GM04504 (cell line): ENCODE measurements around the gene KRT38.
A peak's percentile ranks its signal among the peaks of the same experiment; 100 is the strongest.
"Not testable (repeated sequence)": the region's sequence is repeated elsewhere in the genome, so short reads cannot be mapped to it uniquely, and the experiment has no call there.

Experiments
- DNase-seq: peaks from one replicate; pipeline ENCODE4 v3.0.0-alpha.2; 2012; ENCODE audit warnings: low read depth

KRT38 gene

GRCh38 chr17:41462705-41463104 is 21.9 kb upstream of the KRT38 start:
- no peak for DNase-seq

- no peak for DNase-seq
Observed at GRCh38 chr17:41457676-41458075, 16.9 kb upstream of the KRT38 start.

GRCh38 chr17:41456204-41456603 is 15.4 kb upstream of the KRT38 start:
- DNase-seq, result no peak

- no peak for DNase-seq
Observed at GRCh38 chr17:41455236-41455635, 14.5 kb upstream of the KRT38 start.

GRCh38 chr17:41453066-41453465 is 12.3 kb upstream of the KRT38 start:
- no peak for DNase-seq

- no peak for DNase-seq
Observed at GRCh38 chr17:41452281-41452680, 11.5 kb upstream of the KRT38 start.

- DNase-seq, result no peak
Observed at GRCh38 chr17:41451154-41451728, 10.5 kb upstream of the KRT38 start.

GRCh38 chr17:41449008-41449407 is 8.2 kb upstream of the KRT38 start:
- DNase-seq, result no peak

GRCh38 chr17:41448506-41448905 is 7.7 kb upstream of the KRT38 start:
- no peak for DNase-seq

GRCh38 chr17:41446806-41447205 is 6.0 kb upstream of the KRT38 start:
- DNase-seq, result no peak

- DNase-seq, result no peak
Observed at GRCh38 chr17:41444640-41445039, 3.9 kb upstream of the KRT38 start.

GRCh38 chr17:41444186-41444585 is 3.4 kb upstream of the KRT38 start:
- DNase-seq, result no peak

- peak; percentile 71 for DNase-seq
Observed at GRCh38 chr17:41442739-41443138, 2.0 kb upstream of the KRT38 start.

GRCh38 chr17:41439375-41439774 is 1.4 kb downstream of the KRT38 start:
- DNase-seq, result no peak

- DNase-seq, result no peak
Observed at GRCh38 chr17:41437769-41438168, 3.0 kb downstream of the KRT38 start.

GRCh38 chr17:41437254-41437653 is 3.5 kb downstream of the KRT38 start:
- no peak for DNase-seq

GRCh38 chr17:41434415-41434814 is 6.4 kb downstream of the KRT38 start:
- no peak for DNase-seq

GRCh38 chr17:41434005-41434404 is 6.8 kb downstream of the KRT38 start:
- DNase-seq, result no peak

GRCh38 chr17:41433586-41433985 is 7.2 kb downstream of the KRT38 start:
- DNase-seq, result no peak

GRCh38 chr17:41430376-41430775 is 10.4 kb downstream of the KRT38 start:
- not testable (repeated sequence) for DNase-seq

- no peak for DNase-seq
Observed at GRCh38 chr17:41429667-41430066, 11.1 kb downstream of the KRT38 start.

GRCh38 chr17:41428591-41429291 is 12.0 kb downstream of the KRT38 start:
- DNase-seq, result no peak

- DNase-seq, result no peak
Observed at GRCh38 chr17:41424111-41424635, 16.6 kb downstream of the KRT38 start, which contains the start of gene KRT37. TSS of gene KRT37 (minus strand) at chr17:41424585. CDS start at chr17:41424523, 62 bp downstream.

GRCh38 chr17:41422586-41422985 is 18.2 kb downstream of the KRT38 start:
- DNase-seq, result not testable (repeated sequence)
